ENCODE measurements around the gene PPM1H.

- TF ChIP-seq POLR2A (IDR thresholded peaks at IDR 0.05) (no peak), EP300 (IDR thresholded peaks at IDR 0.05) (no peak), CTCF (IDR thresholded peaks at IDR 0.05) (no peak)
These were observed 233.5 kb downstream of the PPM1H start for GRCh38 chr12:62701492-62701891.

All from sigmoid colon (tissue), 4 donors.